ENCODE results near the gene PLXNA4. TPM values are rescaled to one million over a fixed set of nuclear protein-coding genes. Genes with fewer than 3 reads are reported as not detected.

PLXNA4 gene
- total RNA-seq, 1 experiment from 2014 or later, result 0.11 TPM

- DNase-seq (ENCODE audit: low spot score), result no peak
- H3K27ac ChIP-seq (ENCODE audit: low read depth, low read length, poor library complexity, severe bottlenecking), result no peak overlapping the region
- ChIA-PET CTCF (no interaction called here), POLR2A (ENCODE audit: low non-redundant PET) (no interaction called here)
- no peaks in the 10 kb centered on the region for H3K36me3 ChIP-seq (ENCODE audit: insufficient read depth, low read length, poor library complexity, severe bottlenecking)
- intact Hi-C loops (cut with micrococcal nuclease; ENCODE audit: unreplicated experiment), result no loop called here
- H3K9me3 ChIP-seq (ENCODE audit: low read depth, low read length, poor library complexity, severe bottlenecking), result no peaks in the 10 kb centered on the region
- H3K27me3 ChIP-seq (replicated peaks; ENCODE audit: insufficient read depth, low read depth, low read length, poor library complexity), result peaks cover 5% of the 10 kb centered on the region
- H3K4me3 ChIP-seq (ENCODE audit: low read depth, low read length, poor library complexity, severe bottlenecking), result no peak overlapping the region
- TF ChIP-seq EZH2 (IDR thresholded peaks at IDR 0.05; ENCODE audit: borderline replicate concordance, low read depth, low read length, poor library complexity, severe bottlenecking), result no peak
- TF ChIP-seq CTCF (conservative IDR thresholded peaks at IDR 0.05; ENCODE audit: low read depth, low read length), result no peak
- no TSS peak for BruUV-seq (replicated peaks)
- no peaks in the 10 kb centered on the region for H3K4me1 ChIP-seq (ENCODE audit: insufficient read depth, low read length, poor library complexity, severe bottlenecking)
These were observed 120.9 kb downstream of the PLXNA4 start for GRCh38 chr7:132455378-132455777.

GRCh38 chr7:132453826-132454225 is 122.4 kb downstream of the PLXNA4 start:
- ChIA-PET CTCF (no interaction called here), POLR2A (ENCODE audit: low non-redundant PET) (no interaction called here)
- no TSS peak for BruUV-seq (replicated peaks)
- peaks cover 5% of the 10 kb centered on the region for H3K27me3 ChIP-seq (replicated peaks; ENCODE audit: insufficient read depth, low read depth, low read length, poor library complexity)
- no peak overlapping the region for H3K27ac ChIP-seq (ENCODE audit: low read depth, low read length, poor library complexity, severe bottlenecking)
- H3K9me3 ChIP-seq (ENCODE audit: low read depth, low read length, poor library complexity, severe bottlenecking), result no peaks in the 10 kb centered on the region
- no peak for TF ChIP-seq CTCF (conservative IDR thresholded peaks at IDR 0.05; ENCODE audit: low read depth, low read length)
- TF ChIP-seq EZH2 (IDR thresholded peaks at IDR 0.05; ENCODE audit: borderline replicate concordance, low read depth, low read length, poor library complexity, severe bottlenecking), result no peak
- DNase-seq (ENCODE audit: low spot score), result no peak
- H3K36me3 ChIP-seq (ENCODE audit: insufficient read depth, low read length, poor library complexity, severe bottlenecking), result no peaks in the 10 kb centered on the region
- H3K4me1 ChIP-seq (ENCODE audit: insufficient read depth, low read length, poor library complexity, severe bottlenecking), result no peaks in the 10 kb centered on the region
- intact Hi-C loops (cut with micrococcal nuclease; ENCODE audit: unreplicated experiment), result no loop called here
- H3K4me3 ChIP-seq (ENCODE audit: low read depth, low read length, poor library complexity, severe bottlenecking), result no peak overlapping the region

- peaks cover 5% of the 10 kb centered on the region for H3K27me3 ChIP-seq (replicated peaks; ENCODE audit: insufficient read depth, low read depth, low read length, poor library complexity)
These were observed 125.1 kb downstream of the PLXNA4 start for GRCh38 chr7:132451161-132451560.

More at GRCh38 chr7:132451161-132451560, 125.1 kb downstream of the PLXNA4 start:
- no peak for DNase-seq (ENCODE audit: low spot score)
- TF ChIP-seq EZH2 (IDR thresholded peaks at IDR 0.05; ENCODE audit: borderline replicate concordance, low read depth, low read length, poor library complexity, severe bottlenecking) (no peak), CTCF (conservative IDR thresholded peaks at IDR 0.05; ENCODE audit: low read depth, low read length) (no peak)
- Histone ChIP-seq H3K27ac (ENCODE audit: low read depth, low read length, poor library complexity, severe bottlenecking) (no peak overlapping the region), H3K4me3 (ENCODE audit: low read depth, low read length, poor library complexity, severe bottlenecking) (no peak overlapping the region), H3K9me3 (ENCODE audit: low read depth, low read length, poor library complexity, severe bottlenecking) (no peaks in the 10 kb centered on the region), H3K36me3 (ENCODE audit: insufficient read depth, low read length, poor library complexity, severe bottlenecking) (no peaks in the 10 kb centered on the region), H3K4me1 (ENCODE audit: insufficient read depth, low read length, poor library complexity, severe bottlenecking) (no peaks in the 10 kb centered on the region)
- intact Hi-C loops (cut with micrococcal nuclease; ENCODE audit: unreplicated experiment), result no loop called here
- POLR2A ChIA-PET (ENCODE audit: low non-redundant PET), result no interaction called here
- BruUV-seq (replicated peaks), result no TSS peak
- CTCF ChIA-PET, result no interaction called here

Data from A673 (cell line).